Karpas-422 (cell line): ENCODE measurements around the gene CARMIL3. TPM values are rescaled to one million over a fixed set of nuclear protein-coding genes. Genes with fewer than 3 reads are reported as not detected.
"Not testable (repeated sequence)": the region's sequence is repeated elsewhere in the genome, so short reads cannot be mapped to it uniquely, and the experiment has no call there.

Source experiments
- DNase-seq: peaks from one replicate; pipeline ENCODE4 v3.0.0-alpha.2; 2015
- H2AFZ ChIP-seq: fragments of 200-600 bp; sonication (generic); 2 replicates; pipeline ENCODE4 v1.6.1; 2014; ENCODE audit warnings: antibody characterized with exemption, low read length, mixed read lengths
- H3K27ac ChIP-seq: fragments of 200-600 bp; sonication (generic); 2 replicates; pipeline ENCODE4 v1.5.1; 2014; ENCODE audit warnings: mild to moderate bottlenecking, low read length, moderate library complexity
- H3K27me3 ChIP-seq: fragments of 200-600 bp; sonication (generic); 2 replicates; pipeline ENCODE4 v1.6.1; 2014; ENCODE audit warnings: low read length, mixed read lengths
- H3K36me3 ChIP-seq: fragments of 200-600 bp; sonication (generic); 2 replicates; pipeline ENCODE4 v1.6.1; 2014; ENCODE audit warnings: low read length, mixed read lengths; ENCODE audit not compliant: insufficient read depth
- H3K4me1 ChIP-seq: fragments of 200-600 bp; sonication (generic); 2 replicates; pipeline ENCODE4 v1.6.1; 2014; ENCODE audit warnings: mild to moderate bottlenecking, low read length, mixed read lengths
- H3K4me2 ChIP-seq: fragments of 200-600 bp; sonication (generic); 2 replicates; pipeline ENCODE4 v1.6.1; 2014; ENCODE audit warnings: low read length, low read depth, mild to moderate bottlenecking; ENCODE audit not compliant: poor library complexity, severe bottlenecking
- H3K4me3 ChIP-seq: fragments of 200-600 bp; sonication (generic); 2 replicates; pipeline ENCODE4 v1.5.1; 2014; ENCODE audit warnings: mild to moderate bottlenecking, antibody characterized with exemption, low read length, mixed read lengths
- H3K79me2 ChIP-seq: fragments of 200-600 bp; sonication (generic); 2 replicates; pipeline ENCODE4 v1.6.1; 2014; ENCODE audit warnings: mild to moderate bottlenecking, low read length, mixed read lengths
- H3K9ac ChIP-seq: fragments of 200-600 bp; sonication (generic); 2 replicates; pipeline ENCODE4 v1.6.0; 2014; ENCODE audit warnings: low read length
- H3K9me2 ChIP-seq: fragments of 200-600 bp; sonication (generic), shearing (Covaris generic); replicated peaks from 2 replicates; pipeline ENCODE4 v1.6.0; 2014; ENCODE audit warnings: mild to moderate bottlenecking, low read length, moderate library complexity; ENCODE audit not compliant: insufficient read depth
- H3K9me3 ChIP-seq: fragments of 300-700, 200-600 bp; sonication (generic); 2 replicates; pipeline ENCODE4 v1.6.1; 2014; ENCODE audit warnings: low read length, mixed read lengths
- H4K20me1 ChIP-seq: fragments of 200-600 bp; sonication (generic); 2 replicates; pipeline ENCODE4 v1.6.1; 2014; ENCODE audit warnings: mild to moderate bottlenecking, antibody characterized with exemption, low read length, low read depth; ENCODE audit not compliant: insufficient read depth
- total RNA-seq: library from RNA; depleted of rRNA; stranded (reverse); fragments of >200 nt; shearing (Covaris generic); gene quantifications from 2 replicates; pipeline ENCODE4 v1.2.3, GENCODE V29; 2014; ENCODE audit warnings: low replicate concordance

CARMIL3 gene
- total RNA-seq, 1 experiment from 2014 or later: 58.4 TPM

GRCh38 chr14:24036169-24036962 lies 15.4 kb upstream of the CARMIL3 start:
- Histone ChIP-seq H3K36me3 (peaks cover 4% of the 10 kb centered on the region; the same call in 1 of the 2 replicates), H3K4me1 (peaks cover 19% of the 10 kb centered on the region), H3K79me2 (no peaks in the 10 kb centered on the region), H3K27me3 (no peaks in the 10 kb centered on the region), H4K20me1 (no peaks in the 10 kb centered on the region), H3K9ac (peak overlapping the region; percentile 75), H3K4me3 (peak overlapping the region; percentile 69), H3K27ac (no peak overlapping the region), H3K9me2 (no peaks in the 10 kb centered on the region), H3K9me3 (peaks cover 13% of the 10 kb centered on the region), H2AFZ (peak overlapping the region; percentile 55), H3K4me2 (peak overlapping the region; percentile 82)
- DNase-seq: peak; percentile 88

- H3K4me2 ChIP-seq: peak overlapping the region; percentile 82
- H3K4me1 ChIP-seq: peaks cover 19% of the 10 kb centered on the region
- H3K27me3 ChIP-seq, H3K9me3 ChIP-seq, H3K36me3 ChIP-seq, H3K27ac ChIP-seq, H3K79me2 ChIP-seq, H4K20me1 ChIP-seq, H3K9me2 ChIP-seq: not testable (repeated sequence)
- H3K4me3 ChIP-seq: peak overlapping the region; percentile 69
- peak; percentile 45 for DNase-seq
- peak overlapping the region; percentile 55 for H2AFZ ChIP-seq
- peak overlapping the region; percentile 75 for H3K9ac ChIP-seq
These were observed 14.7 kb upstream of the CARMIL3 start for GRCh38 chr14:24036963-24037657.

DNA sequence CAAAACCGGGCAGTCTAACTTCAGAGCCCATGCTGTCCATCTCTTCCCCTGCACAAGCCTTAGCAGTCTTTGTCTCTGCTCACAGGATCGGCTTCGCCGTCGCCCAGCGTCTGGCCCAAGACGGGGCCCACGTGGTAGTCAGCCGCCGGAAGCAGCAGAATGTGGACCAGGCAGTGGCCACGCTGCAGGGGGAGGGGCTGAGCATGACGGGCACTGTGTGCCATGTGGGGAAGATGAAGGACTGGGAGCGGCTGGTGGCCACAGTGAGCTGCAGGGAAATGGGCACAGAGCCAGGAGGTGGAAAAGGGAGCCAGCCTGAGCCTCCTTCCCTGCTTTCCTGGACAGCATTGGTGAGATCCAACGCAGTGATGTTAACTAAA lies 14.2 kb upstream of the CARMIL3 start:
- no peak overlapping the region for H3K4me3 ChIP-seq
- no peaks in the 10 kb centered on the region for H3K9me2 ChIP-seq
- peaks cover 4% of the 10 kb centered on the region; the same call in 1 of the 2 replicates for H3K36me3 ChIP-seq
- no peak overlapping the region for H3K27ac ChIP-seq
- peak overlapping the region; percentile 82 for H3K4me2 ChIP-seq
- H3K27me3 ChIP-seq: no peaks in the 10 kb centered on the region
- H3K79me2 ChIP-seq: no peaks in the 10 kb centered on the region
- peaks cover 19% of the 10 kb centered on the region for H3K4me1 ChIP-seq
- DNase-seq: no peak
- 0 out of 2 replicates have a peak overlapping the region, but pooled peaks have one; percentile 15 for H2AFZ ChIP-seq
- no peak overlapping the region for H3K9ac ChIP-seq
- H4K20me1 ChIP-seq: no peaks in the 10 kb centered on the region
- peaks cover 5% of the 10 kb centered on the region for H3K9me3 ChIP-seq

- no peaks in the 10 kb centered on the region for H3K27me3 ChIP-seq
- H3K9me3 ChIP-seq: no peaks in the 10 kb centered on the region
- no peaks in the 10 kb centered on the region for H4K20me1 ChIP-seq
- H3K36me3 ChIP-seq: no peaks in the 10 kb centered on the region
- H3K9me2 ChIP-seq: no peaks in the 10 kb centered on the region
- no peak overlapping the region for H2AFZ ChIP-seq
- no peak overlapping the region for H3K9ac ChIP-seq
- no peak overlapping the region for H3K4me2 ChIP-seq
- H3K4me1 ChIP-seq: peaks cover 19% of the 10 kb centered on the region
- no peaks in the 10 kb centered on the region for H3K79me2 ChIP-seq
- no peak overlapping the region for H3K27ac ChIP-seq
- peak; percentile 39 for DNase-seq
- no peak overlapping the region for H3K4me3 ChIP-seq
These were observed 13.1 kb upstream of the CARMIL3 start for GRCh38 chr14:24038686-24039085.

GRCh38 chr14:24040692-24041091 lies 11.1 kb upstream of the CARMIL3 start:
- Histone ChIP-seq H3K36me3 (no peaks in the 10 kb centered on the region), H3K9me2 (no peaks in the 10 kb centered on the region), H3K79me2 (no peaks in the 10 kb centered on the region), H3K4me2 (no peak overlapping the region), H3K9me3 (no peaks in the 10 kb centered on the region), H3K4me3 (no peak overlapping the region), H4K20me1 (no peaks in the 10 kb centered on the region), H3K9ac (no peak overlapping the region), H3K27ac (no peak overlapping the region), H2AFZ (no peak overlapping the region), H3K4me1 (peaks cover 19% of the 10 kb centered on the region), H3K27me3 (no peaks in the 10 kb centered on the region)
- DNase-seq: peak; percentile 37

DNA sequence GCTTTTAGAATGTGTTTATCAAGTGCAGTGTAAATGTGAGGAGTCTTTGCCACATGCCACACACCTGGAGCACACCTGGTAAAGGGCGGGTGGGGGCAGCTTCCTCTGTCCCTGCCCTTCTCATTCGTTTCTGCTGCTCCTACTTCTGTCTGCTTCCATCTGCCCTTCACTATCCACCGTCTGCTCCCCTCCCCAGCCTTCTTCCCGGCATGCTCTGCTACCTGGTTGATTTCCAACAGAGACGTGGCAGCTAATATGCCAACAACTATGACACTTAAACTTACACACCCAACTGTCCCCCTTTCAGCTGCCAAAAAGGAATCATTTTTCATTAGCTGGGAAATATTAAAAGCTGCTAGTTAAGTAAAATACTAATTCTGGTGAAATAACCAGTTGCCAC lies 9.1 kb upstream of the CARMIL3 start:
- H4K20me1 ChIP-seq: no peaks in the 10 kb centered on the region
- no peaks in the 10 kb centered on the region for H3K9me2 ChIP-seq
- H3K36me3 ChIP-seq: no peaks in the 10 kb centered on the region
- H3K79me2 ChIP-seq: no peaks in the 10 kb centered on the region
- no peak overlapping the region for H3K4me2 ChIP-seq
- H3K9ac ChIP-seq: no peak overlapping the region
- no peak overlapping the region for H3K27ac ChIP-seq
- no peak overlapping the region for H2AFZ ChIP-seq
- H3K27me3 ChIP-seq: no peaks in the 10 kb centered on the region
- no peaks in the 10 kb centered on the region for H3K4me1 ChIP-seq
- H3K9me3 ChIP-seq: no peaks in the 10 kb centered on the region
- no peak overlapping the region for H3K4me3 ChIP-seq
- no peak for DNase-seq

DNA sequence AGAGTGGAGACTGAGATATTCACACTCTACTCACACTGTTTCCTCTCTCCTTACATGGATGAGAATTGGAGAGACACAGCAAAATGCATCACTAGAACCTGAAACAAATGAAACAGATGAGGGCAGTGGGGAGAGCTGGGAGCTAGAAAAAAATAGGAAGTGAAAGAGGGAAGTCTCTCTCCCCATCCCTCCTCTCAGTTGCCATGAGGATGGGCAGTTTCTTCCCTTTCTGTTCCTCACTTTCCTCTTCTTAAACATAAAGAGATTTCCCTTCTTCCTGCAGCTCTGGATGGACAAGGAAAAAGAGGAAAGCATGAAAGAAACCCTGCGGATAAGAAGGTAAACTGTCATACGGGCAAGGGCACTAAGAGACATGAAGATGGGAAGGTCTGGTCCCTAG lies 2.8 kb upstream of the CARMIL3 start:
- not testable (repeated sequence) for H3K36me3 ChIP-seq, H3K9me2 ChIP-seq, DNase-seq, H3K27me3 ChIP-seq, H3K9me3 ChIP-seq, H2AFZ ChIP-seq
- peak overlapping the region; percentile 5; the same call in 1 of the 2 replicates for H3K4me3 ChIP-seq
- peak overlapping the region; percentile 31 for H3K27ac ChIP-seq
- H4K20me1 ChIP-seq: peaks cover 18% of the 10 kb centered on the region
- peaks cover 46% of the 10 kb centered on the region for H3K4me1 ChIP-seq
- peak overlapping the region; percentile 59 for H3K4me2 ChIP-seq
- peaks cover 20% of the 10 kb centered on the region for H3K79me2 ChIP-seq
- H3K9ac ChIP-seq: peak overlapping the region; percentile 39; the same call in 1 of the 2 replicates

- peak overlapping the region; percentile 96 for H3K9ac ChIP-seq
- H3K9me3 ChIP-seq, H3K36me3 ChIP-seq, DNase-seq, H3K9me2 ChIP-seq, H3K27me3 ChIP-seq, H2AFZ ChIP-seq: not testable (repeated sequence)
- H3K79me2 ChIP-seq: peaks cover 20% of the 10 kb centered on the region
- peaks cover 46% of the 10 kb centered on the region for H3K4me1 ChIP-seq
- peak overlapping the region; percentile 90 for H3K27ac ChIP-seq
- H3K4me3 ChIP-seq: peak overlapping the region; percentile 79
- peak overlapping the region; percentile 93 for H3K4me2 ChIP-seq
- H4K20me1 ChIP-seq: peaks cover 18% of the 10 kb centered on the region
These were observed 1.1 kb upstream of the CARMIL3 start for GRCh38 chr14:24050753-24051152.
